Suprapubic skin (tissue), 3 donors: ENCODE results near the gene RAB3C.

Experiments
- CTCF ChIP-seq, 2 donors: fragments of 200-600 bp in 1 of 2; fragments of 450-650 bp in 1 of 2; sonication (generic) in 1 of 2; IDR thresholded peaks; one replicate each; pipeline ENCODE4 v1.5.1; 2016 to 2019; ENCODE audit warnings: antibody characterized with exemption in 2 of 2, mild to moderate bottlenecking in 1 of 2, moderate library complexity in 1 of 2
- POLR2A ChIP-seq, 2 donors: fragments of 450-650 bp; IDR thresholded peaks; one replicate each; pipeline ENCODE4 v1.6.1; 2017; ENCODE audit warnings: antibody characterized with exemption in 2 of 2, mild to moderate bottlenecking in 2 of 2, moderate library complexity in 2 of 2

- TF ChIP-seq CTCF (IDR thresholded peaks at IDR 0.05) = no peak
- TF ChIP-seq POLR2A (IDR thresholded peaks at IDR 0.05) = no peak
Observed at GRCh38 chr5:58885260-58885659, 302.4 kb downstream of the RAB3C start.
